WI38 (cell line): ENCODE measurements around the gene EMP2.

Experiments used
- H3K4me3 ChIP-seq: 2 replicates; pipeline ENCODE4 v1.5.1; 2011; ENCODE audit warnings: low read depth, mild to moderate bottlenecking, control low read depth, low read length
- TF ChIP-seq, protein P1 (sequence below): IDR thresholded peaks from 2 replicates; pipeline ENCODE4 v1.5.1; 2012; ENCODE audit warnings: low read depth, mild to moderate bottlenecking, control low read depth, low read length

The EMP2 gene

GRCh38 chr16:10557750-10558149 lies 22.6 kb downstream of the EMP2 start:
- no peak overlapping the region for H3K4me3 ChIP-seq
- TF ChIP-seq, protein P1, sequence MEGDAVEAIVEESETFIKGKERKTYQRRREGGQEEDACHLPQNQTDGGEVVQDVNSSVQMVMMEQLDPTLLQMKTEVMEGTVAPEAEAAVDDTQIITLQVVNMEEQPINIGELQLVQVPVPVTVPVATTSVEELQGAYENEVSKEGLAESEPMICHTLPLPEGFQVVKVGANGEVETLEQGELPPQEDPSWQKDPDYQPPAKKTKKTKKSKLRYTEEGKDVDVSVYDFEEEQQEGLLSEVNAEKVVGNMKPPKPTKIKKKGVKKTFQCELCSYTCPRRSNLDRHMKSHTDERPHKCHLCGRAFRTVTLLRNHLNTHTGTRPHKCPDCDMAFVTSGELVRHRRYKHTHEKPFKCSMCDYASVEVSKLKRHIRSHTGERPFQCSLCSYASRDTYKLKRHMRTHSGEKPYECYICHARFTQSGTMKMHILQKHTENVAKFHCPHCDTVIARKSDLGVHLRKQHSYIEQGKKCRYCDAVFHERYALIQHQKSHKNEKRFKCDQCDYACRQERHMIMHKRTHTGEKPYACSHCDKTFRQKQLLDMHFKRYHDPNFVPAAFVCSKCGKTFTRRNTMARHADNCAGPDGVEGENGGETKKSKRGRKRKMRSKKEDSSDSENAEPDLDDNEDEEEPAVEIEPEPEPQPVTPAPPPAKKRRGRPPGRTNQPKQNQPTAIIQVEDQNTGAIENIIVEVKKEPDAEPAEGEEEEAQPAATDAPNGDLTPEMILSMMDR, result no peak

GRCh38 chr16:10556236-10556635 lies 24.2 kb downstream of the EMP2 start:
- no peak overlapping the region for H3K4me3 ChIP-seq
- TF ChIP-seq, protein P1, result no peak

DNA sequence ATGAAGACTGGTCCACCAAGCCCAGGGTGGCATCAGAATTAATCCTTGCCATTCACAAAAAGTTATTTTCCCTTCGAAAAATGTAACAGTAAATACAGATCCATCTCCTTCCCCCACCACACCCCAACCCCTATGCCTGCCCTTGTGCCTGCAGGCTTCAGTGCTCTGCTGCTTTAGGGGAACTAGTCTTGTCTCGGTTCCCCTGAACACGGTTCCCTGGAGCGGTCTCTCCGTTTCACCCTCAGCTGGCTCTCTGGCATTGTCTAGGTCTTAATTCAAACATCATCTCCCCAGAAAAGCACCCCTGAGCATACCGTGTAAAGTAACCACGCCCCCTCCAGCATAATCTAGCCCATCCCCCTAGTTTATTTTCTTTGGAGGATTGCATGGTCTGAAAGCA lies 25.8 kb downstream of the EMP2 start:
- TF ChIP-seq, protein P1, result no peak
- no peak overlapping the region for H3K4me3 ChIP-seq

DNA sequence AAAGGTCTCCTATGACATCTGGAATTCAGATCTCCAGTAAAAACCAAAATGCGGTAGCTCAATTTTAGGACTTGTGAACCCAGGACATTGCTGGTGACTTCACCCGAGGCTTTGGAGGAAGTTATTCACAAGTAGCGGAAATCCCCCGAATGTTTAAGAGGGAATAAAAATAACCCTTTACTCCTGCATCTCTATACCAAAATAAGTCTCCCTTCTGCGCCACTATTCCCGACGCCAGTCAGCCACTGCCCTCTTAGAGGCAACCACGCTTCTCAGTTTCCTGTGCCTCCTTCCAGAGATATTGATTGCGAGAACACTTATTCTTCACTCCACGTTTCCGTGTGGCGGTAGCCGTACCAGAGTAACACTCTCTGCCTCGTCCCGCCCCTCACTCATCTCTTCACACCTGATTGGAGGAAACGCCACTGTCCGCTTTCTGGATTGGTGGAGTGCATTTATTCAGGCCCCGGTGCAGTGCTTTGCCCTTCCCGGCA lies 27.4 kb downstream of the EMP2 start:
- no peak overlapping the region for H3K4me3 ChIP-seq
- TF ChIP-seq, protein P1, result no peak

DNA sequence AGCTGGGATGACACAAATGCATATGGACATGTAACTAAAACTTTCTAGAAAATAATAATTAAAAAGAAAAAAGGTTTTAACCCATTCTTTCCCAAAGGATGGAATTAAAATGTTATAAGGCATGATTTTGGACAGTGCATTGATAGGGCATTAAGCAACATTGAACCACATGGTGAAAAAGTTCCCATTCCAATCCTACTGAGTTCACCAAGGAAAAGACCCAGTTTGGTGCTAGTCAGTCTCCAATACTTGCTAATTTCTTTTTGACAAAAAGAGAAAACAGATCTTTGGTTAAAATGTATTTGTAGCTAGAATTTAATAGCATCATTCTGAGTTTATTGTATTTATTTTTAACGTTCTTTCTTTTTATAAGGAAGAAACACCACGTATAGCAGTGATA lies 28.1 kb downstream of the EMP2 start:
- no peak overlapping the region for H3K4me3 ChIP-seq
- TF ChIP-seq, protein P1, result no peak

GRCh38 chr16:10551881-10552280 lies 28.5 kb downstream of the EMP2 start:
- TF ChIP-seq, protein P1, result no peak

DNA sequence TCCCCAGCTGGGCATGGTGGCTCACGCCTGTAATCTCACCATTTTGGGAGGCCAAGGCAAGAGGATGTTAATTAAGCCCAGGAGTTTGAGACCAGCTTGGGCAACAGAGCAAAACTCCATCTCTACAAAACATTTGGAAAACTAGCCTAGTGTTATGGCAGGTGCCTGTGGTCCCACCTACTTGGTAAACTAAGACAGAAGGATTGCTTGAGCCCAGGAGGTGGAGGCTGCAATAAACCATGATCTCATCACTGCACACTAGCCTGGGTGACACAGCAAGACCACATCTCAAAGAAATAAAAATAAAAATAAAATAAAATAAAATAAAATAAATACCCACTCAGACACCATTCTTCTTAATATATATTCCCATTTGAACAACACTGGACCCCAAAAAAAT lies 32.0 kb downstream of the EMP2 start:
- TF ChIP-seq, protein P1, result no peak
- no peak overlapping the region for H3K4me3 ChIP-seq

More at GRCh38 chr16:10551881-10552280, 28.5 kb downstream of the EMP2 start:
- no peak overlapping the region for H3K4me3 ChIP-seq
